ENCODE measurements around the gene EIF1B. TPM values are rescaled to one million over a fixed set of nuclear protein-coding genes. Genes with fewer than 3 reads are reported as not detected.

Gene EIF1B
- total RNA-seq, 2 donors from 2014 or later = 67.4 to 83.8 TPM

- no peaks in the 10 kb centered on the region for H3K36me3 ChIP-seq (ENCODE audit: control insufficient read depth, insufficient read depth, low read length)
- H3K27ac ChIP-seq (ENCODE audit: low read depth, low read length) = no peak overlapping the region
- peaks cover 3% of the 10 kb centered on the region for H3K4me1 ChIP-seq (ENCODE audit: control insufficient read depth, insufficient read depth, low read length)
- Mint-ChIP-seq H3K4me1 (peaks cover 3% of the 10 kb centered on the region), H3K4me3 (no peak overlapping the region), H3K9me3 (no peaks in the 10 kb centered on the region), H3K36me3 (ENCODE audit: low read depth) (no peaks in the 10 kb centered on the region), H3K27ac (no peak overlapping the region), H3K27me3 (ENCODE audit: insufficient read depth) (no peaks in the 10 kb centered on the region)
- 80 to 86% methylated on average over 1 of the region's 1 CpG for WGBS, 2 experiments (ENCODE audit: insufficient coverage in 1 of 2, insufficient read length in 1 of 2)
- DNase-seq = no peak
- no peaks in the 10 kb centered on the region for H3K9me3 ChIP-seq (ENCODE audit: control insufficient read depth, low read length)
- H3K4me3 ChIP-seq (ENCODE audit: low read length) = no peak overlapping the region
- TF ChIP-seq, protein P1, sequence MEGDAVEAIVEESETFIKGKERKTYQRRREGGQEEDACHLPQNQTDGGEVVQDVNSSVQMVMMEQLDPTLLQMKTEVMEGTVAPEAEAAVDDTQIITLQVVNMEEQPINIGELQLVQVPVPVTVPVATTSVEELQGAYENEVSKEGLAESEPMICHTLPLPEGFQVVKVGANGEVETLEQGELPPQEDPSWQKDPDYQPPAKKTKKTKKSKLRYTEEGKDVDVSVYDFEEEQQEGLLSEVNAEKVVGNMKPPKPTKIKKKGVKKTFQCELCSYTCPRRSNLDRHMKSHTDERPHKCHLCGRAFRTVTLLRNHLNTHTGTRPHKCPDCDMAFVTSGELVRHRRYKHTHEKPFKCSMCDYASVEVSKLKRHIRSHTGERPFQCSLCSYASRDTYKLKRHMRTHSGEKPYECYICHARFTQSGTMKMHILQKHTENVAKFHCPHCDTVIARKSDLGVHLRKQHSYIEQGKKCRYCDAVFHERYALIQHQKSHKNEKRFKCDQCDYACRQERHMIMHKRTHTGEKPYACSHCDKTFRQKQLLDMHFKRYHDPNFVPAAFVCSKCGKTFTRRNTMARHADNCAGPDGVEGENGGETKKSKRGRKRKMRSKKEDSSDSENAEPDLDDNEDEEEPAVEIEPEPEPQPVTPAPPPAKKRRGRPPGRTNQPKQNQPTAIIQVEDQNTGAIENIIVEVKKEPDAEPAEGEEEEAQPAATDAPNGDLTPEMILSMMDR (conservative IDR thresholded peaks at IDR 0.05) = no peak
- H3K27me3 ChIP-seq (ENCODE audit: control insufficient read depth, insufficient read depth, low read length, poor library complexity, severe bottlenecking) = peaks cover 8% of the 10 kb centered on the region
- H3K9ac ChIP-seq (ENCODE audit: extremely low read depth, low read length, poor library complexity, severe bottlenecking) = no peak overlapping the region
These were observed 31.1 kb downstream of the EIF1B start for GRCh38 chr3:40340541-40341170.

- TF ChIP-seq, protein P1 (conservative IDR thresholded peaks at IDR 0.05) = no peak
- Mint-ChIP-seq H3K36me3 (ENCODE audit: low read depth) (no peaks in the 10 kb centered on the region), H3K9me3 (no peaks in the 10 kb centered on the region), H3K27ac (no peak overlapping the region), H3K4me3 (no peak overlapping the region), H3K4me1 (peaks cover 3% of the 10 kb centered on the region), H3K27me3 (ENCODE audit: insufficient read depth) (no peaks in the 10 kb centered on the region)
- Histone ChIP-seq H3K36me3 (ENCODE audit: control insufficient read depth, insufficient read depth, low read length) (no peaks in the 10 kb centered on the region), H3K9me3 (ENCODE audit: control insufficient read depth, low read length) (no peaks in the 10 kb centered on the region), H3K4me3 (ENCODE audit: low read length) (no peak overlapping the region), H3K4me1 (ENCODE audit: control insufficient read depth, insufficient read depth, low read length) (peaks cover 3% of the 10 kb centered on the region), H3K9ac (ENCODE audit: extremely low read depth, low read length, poor library complexity, severe bottlenecking) (no peak overlapping the region), H3K27ac (ENCODE audit: low read depth, low read length) (no peak overlapping the region), H3K27me3 (ENCODE audit: control insufficient read depth, insufficient read depth, low read length, poor library complexity, severe bottlenecking) (peaks cover 8% of the 10 kb centered on the region)
- no peak for DNase-seq
These were observed 32.2 kb downstream of the EIF1B start for GRCh38 chr3:40341671-40342070.

GRCh38 chr3:40350529-40350928, 41.0 kb downstream of the EIF1B start:
- no peak overlapping the region for H3K27ac Mint-ChIP-seq
- peaks cover 15% of the 10 kb centered on the region for H3K27me3 Mint-ChIP-seq (ENCODE audit: insufficient read depth)
- Histone ChIP-seq H3K4me1 (ENCODE audit: control insufficient read depth, insufficient read depth, low read length) (no peaks in the 10 kb centered on the region), H3K4me3 (ENCODE audit: low read length) (no peak overlapping the region), H3K27me3 (ENCODE audit: control insufficient read depth, insufficient read depth, low read length, poor library complexity, severe bottlenecking) (no peaks in the 10 kb centered on the region), H3K9ac (ENCODE audit: extremely low read depth, low read length, poor library complexity, severe bottlenecking) (no peak overlapping the region), H3K9me3 (ENCODE audit: control insufficient read depth, low read length) (peaks cover 18% of the 10 kb centered on the region), H3K27ac (ENCODE audit: low read depth, low read length) (no peak overlapping the region), H3K36me3 (ENCODE audit: control insufficient read depth, insufficient read depth, low read length) (no peaks in the 10 kb centered on the region)
- no peak overlapping the region for H3K4me3 Mint-ChIP-seq
- peaks cover 31% of the 10 kb centered on the region for H3K9me3 Mint-ChIP-seq
- no peaks in the 10 kb centered on the region for H3K4me1 Mint-ChIP-seq
- TF ChIP-seq, protein P1 (conservative IDR thresholded peaks at IDR 0.05) = no peak
- H3K36me3 Mint-ChIP-seq (ENCODE audit: low read depth) = no peaks in the 10 kb centered on the region
- DNase-seq = no peak
